HG02884 (cell line): ENCODE results near the gene LRRC1.

Source experiments
- ATAC-seq: cut with Tn5 transposase; IDR thresholded peaks from one replicate; pipeline ENCODE4 v1.9.1; 2021; ENCODE audit warnings: mild to moderate bottlenecking, moderate library complexity; ENCODE audit not compliant: unreplicated experiment

Gene LRRC1

GRCh38 chr6:53920881-53921280, 126.1 kb downstream of the LRRC1 start:
- no peak for ATAC-seq

- no peak for ATAC-seq
These were observed 126.8 kb downstream of the LRRC1 start for GRCh38 chr6:53921639-53922038.

DNA sequence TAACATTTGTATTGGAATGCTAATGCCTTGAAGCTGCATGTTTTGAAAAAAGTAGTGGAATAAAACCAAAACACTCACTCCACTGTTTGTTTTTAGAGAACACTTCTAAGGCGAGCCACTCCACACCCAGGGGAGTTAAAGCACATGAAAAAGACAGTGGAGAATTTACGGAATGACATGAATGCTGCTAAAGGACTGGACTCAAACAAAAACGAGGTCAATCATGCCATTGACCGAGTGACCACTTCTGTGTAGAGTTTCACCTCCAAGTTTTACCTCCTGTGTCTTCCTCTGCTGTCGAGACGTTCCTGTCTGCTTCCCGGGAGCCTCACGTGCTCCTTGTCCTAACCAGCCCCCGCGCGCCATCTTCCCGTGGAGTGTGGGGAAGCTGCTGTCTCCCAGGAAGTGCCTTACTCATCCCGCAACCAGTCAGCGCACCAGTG, 127.8 kb downstream of the LRRC1 start:
- no peak for ATAC-seq

DNA sequence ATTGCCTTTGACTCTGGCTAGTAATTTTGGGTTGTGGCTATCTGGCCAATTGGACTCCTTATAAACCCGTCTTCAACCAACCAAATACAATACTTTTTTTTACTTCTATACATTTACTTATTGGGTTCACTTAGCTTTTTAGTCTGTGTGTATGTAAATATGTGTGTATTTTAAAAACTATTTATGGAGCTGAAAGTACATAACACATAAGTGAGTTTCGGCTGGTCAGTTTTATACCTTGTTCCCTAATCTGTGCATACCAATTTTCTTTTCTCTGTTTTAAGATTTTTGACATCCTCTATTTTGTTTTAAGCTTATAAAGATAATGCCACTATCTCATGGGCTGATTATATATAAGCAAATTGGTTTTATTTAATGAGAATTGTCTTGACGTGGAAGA, 129.5 kb downstream of the LRRC1 start:
- no peak for ATAC-seq

DNA sequence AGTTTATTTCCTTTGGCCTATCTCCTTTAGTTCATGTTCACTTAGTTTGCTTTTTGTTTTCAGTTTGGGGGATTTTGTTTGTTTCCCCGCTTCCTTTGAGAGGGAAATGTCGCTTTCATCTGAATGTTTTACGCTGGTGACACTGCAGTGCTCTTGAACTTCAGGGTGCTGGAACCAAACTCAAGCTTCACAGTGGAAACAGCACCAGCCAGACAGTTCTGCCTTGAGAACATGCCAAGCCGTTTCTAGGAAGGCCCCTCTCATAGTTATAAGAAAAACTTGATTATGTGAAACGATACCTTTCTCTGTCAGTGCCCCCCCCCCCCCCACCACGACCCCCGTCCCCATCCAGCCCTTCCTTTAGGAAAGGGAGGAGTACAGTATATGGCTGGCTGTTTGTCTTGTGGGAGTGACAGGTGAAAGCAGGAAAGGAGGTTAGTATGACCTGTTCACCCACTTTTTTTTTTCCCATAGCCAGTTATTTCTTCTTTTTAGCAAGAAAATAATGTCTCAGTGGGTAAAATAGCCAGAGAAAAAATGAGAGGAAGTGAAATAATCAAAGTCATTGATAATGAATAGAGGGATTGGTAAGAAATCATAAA, 130.1 kb downstream of the LRRC1 start:
- ATAC-seq, result no peak

DNA sequence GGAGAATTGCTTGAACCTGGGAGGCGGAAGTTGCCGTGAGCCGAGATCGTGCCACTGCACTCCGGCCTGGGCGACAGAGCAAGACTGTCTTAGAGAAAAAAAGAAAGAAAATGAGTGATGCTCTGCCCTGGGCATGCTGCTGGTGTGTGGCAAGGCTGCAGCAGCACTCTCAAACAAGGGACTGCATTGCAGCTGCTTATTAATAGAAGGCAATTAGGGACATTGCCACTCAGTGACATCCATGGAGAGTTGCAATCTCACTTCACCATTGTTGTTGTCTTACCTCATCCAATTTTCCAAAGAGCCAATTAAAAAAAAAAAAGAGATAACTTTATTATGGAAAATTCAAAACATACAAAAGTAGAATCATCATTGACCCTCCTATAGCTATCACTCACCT, 131.1 kb downstream of the LRRC1 start:
- ATAC-seq, result no peak

DNA sequence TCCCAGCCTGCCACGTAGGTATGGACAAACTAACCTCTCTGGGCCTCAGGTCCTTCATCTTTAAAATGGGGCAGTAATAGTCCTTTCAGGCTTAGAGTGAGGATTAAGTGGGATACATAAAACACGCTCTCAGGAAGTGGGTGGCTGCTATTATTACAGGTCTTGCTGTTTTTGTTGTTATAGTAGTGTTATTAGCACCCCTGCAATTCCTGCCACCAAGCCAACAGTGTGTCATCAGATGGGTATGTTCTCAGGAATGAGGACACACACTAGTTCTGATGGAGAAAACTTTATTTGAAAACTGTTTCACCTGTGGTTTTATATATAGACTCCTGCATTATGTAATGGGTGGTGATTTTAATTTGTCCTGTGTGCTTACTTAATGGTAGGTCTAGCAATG, 131.7 kb downstream of the LRRC1 start:
- no peak for ATAC-seq

GRCh38 chr6:53928641-53929040, 133.8 kb downstream of the LRRC1 start:
- no peak for ATAC-seq

DNA sequence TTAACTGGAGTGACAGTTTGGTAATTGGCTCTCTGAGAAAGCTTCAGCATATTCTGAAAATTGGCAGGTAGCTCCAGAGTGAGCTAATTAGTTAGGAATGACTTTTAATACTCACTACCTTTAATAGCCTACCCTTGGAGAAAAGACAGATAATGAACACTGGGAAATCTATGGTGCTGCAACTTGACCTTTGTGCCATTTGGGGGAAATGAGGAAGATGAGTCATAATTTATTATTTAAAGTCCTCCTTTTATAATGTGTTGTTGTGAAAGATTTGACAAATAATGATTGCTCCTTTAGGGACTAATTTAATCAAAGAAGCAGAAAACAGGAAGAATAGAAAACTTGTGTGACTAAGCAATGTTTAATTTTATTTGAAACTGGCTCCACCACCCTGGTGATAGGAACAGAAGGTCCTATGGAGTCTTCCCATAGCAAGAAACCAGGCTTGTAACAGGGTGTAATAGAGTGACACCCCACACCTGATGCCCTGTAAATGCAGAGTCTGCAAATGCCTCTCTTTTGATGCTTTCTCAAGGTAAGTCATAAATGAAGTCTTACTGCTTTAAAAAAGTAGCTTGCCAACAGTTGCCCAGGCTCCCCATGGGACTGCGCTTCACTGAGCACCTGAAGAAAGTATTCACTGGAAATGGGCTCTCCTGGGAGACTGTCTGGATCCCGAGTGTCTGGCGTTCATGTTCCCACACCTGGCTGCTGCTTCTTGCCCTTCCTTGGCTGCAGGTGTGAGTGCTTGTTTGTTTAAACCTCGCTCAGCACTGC, 134.4 kb downstream of the LRRC1 start:
- ATAC-seq, result no peak

DNA sequence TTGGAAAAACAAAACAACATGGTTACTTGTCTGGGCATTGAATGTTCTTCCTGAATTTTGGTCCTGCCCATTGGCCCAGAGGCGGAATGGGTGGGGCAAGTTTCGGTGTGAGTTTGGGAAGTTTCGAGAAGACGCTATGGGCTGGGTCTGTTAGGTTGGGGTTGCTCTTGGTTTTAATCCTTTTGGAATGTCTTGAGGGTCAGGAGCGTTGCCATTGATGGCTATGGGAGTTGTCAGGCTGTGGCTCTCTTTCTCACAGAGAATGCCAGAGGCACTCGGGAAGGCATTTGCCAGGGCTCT, 135.0 kb downstream of the LRRC1 start:
- ATAC-seq, result no peak

- ATAC-seq, result no peak
These were observed 135.5 kb downstream of the LRRC1 start for GRCh38 chr6:53930330-53930729.

GRCh38 chr6:53931086-53931485, 136.3 kb downstream of the LRRC1 start:
- no peak for ATAC-seq

DNA sequence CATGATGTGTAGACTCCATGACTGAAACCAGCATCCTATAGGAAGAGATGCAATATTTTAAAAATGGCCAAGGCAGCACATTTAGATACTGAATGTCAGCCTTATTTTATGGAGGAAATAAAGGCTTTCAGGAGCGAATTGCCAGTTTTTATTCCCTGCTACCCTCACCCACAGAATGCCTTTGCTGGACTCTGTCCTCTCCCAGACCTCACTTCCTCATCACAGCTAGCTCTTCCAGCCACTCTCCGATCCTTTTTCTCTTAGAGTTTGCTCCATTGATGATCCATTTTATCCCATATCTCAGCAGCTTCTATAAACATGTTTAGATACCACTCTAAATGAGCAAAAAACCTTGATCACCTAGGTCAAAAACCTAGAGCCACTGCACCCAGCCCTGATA, 137.7 kb downstream of the LRRC1 start:
- no peak for ATAC-seq

DNA sequence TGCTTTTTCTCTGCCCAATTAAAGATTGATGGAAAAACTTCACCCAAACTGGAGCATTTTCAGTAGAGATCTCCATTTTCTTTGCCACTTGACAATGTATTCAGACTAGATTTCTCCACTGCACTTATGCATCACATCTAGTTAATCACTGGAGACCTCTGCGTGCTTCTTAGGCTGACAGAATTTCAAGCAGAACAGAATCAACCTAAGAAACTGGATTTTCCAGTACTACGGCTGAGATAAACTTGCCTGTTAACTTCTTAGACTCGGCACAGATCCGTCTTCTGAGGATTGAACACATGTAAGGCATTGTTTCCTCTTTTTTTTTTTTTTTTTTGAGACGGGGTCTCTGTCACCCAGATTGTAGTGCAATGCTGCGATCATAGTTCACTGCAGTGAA, 139.2 kb downstream of the LRRC1 start:
- no peak for ATAC-seq

- ATAC-seq, result no peak
These were observed 142.7 kb downstream of the LRRC1 start for GRCh38 chr6:53937461-53937860.

GRCh38 chr6:53938810-53939209, 144.0 kb downstream of the LRRC1 start:
- no peak for ATAC-seq

DNA sequence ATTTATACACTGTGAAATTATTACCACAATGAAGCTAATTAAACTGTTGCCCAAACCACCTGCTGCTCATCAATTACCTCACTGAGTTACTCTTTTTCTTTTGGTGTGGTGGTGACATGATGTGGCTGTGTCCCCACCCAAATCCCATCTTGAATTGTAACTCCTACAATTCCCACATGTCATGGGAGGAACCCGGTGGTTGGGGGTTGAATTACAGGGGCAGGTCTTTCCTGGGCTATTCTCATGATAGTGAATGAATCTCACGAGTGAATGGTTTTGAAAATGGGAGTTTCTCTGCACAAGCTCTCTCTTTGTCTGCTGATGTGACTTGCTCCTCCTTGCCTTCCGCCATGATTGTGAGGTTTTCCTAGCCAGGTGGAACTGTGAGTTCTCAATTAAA, 145.0 kb downstream of the LRRC1 start:
- no peak for ATAC-seq

GRCh38 chr6:53943395-53943794, 148.6 kb downstream of the LRRC1 start:
- ATAC-seq, result no peak

- no peak for ATAC-seq
These were observed 149.3 kb downstream of the LRRC1 start for GRCh38 chr6:53944091-53944490.

DNA sequence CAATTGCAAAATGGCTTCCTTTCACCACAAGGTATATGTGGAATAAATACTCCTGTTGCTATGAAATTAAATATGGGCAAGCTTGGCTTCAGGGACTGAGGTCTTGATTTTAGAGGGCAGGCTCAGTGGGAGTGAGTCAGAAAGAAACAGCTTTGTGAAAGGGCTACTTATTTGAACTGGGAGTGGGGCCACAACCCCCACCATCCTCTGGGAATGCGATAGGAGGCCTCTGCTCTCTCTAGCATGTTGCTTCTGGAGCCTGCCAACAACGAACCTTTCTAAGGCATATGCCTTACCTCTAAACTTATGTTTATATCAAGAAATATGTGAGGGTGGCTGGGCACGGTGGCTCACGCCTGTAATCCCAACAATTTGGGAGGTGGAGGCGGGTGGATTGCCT, 149.7 kb downstream of the LRRC1 start:
- ATAC-seq, result no peak

DNA sequence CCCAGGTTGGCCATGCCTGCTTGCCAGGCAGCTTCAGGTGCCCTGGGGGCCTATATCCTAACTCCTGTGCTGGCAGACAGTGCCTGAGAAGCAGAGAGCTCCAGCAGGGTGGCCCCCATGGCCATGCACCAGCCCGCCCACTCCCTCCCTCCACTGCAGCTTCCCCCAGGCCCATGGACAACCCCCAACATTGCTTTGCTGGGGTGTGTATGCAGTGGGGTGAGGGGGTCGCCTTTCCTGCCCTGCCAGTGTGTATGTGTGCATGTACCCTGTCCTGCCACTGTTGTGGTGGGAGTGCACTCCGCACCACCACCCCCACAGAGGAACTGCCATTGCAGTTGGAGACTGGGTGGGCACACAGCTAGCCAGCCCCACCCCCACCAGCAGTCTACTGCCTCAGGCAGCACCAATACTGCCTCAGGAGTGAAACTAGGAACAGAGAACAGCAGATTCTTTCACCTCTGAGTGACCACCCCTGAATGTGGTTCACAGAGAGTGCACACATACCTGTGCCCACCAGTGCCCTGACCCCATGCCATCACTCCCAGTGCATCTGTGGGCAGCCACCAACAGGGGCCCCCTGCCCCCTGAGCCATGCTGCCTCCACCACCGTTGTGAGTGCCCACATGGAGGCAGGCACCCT, 151.1 kb downstream of the LRRC1 start:
- no peak for ATAC-seq

DNA sequence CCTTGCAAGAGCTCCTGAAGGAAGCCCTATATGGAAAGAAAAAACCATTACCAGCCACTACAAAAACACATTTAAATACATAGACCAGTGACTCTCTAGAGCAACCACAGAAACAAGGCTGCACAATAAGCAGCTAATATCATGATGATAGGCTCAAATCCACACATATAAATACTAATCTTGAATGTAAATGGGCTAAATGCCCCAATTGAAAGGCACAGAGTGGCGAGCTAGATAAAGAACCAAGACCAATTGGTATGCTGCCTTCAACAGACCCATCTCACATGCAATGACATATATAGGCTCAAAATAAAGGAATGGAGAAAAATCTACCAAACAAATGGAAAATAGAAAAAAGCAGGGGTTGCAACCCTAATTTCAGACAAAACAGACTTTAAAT, 153.0 kb downstream of the LRRC1 start:
- no peak for ATAC-seq
